Activated CD4-positive, alpha-beta T cell treated with anti-CD3 and anti-CD28 coated beads, Interleukin-10, Interleukin-2, amounts not matched to agents 100 ng/mL and 50 ng/mL, durations not matched to agents 16 hours and 8 hours (primary cell): Measurements from ENCODE around the gene FBLN2.

Experiments used
- DNase-seq: peaks from one replicate; pipeline ENCODE4 v3.0.0-alpha.2; 2020

The FBLN2 gene

GRCh38 chr3:13584427-13584891 lies 35.5 kb downstream of the FBLN2 start:
- no peak for DNase-seq

- DNase-seq: no peak
Observed at GRCh38 chr3:13584901-13585300, 36.0 kb downstream of the FBLN2 start.

GRCh38 chr3:13587442-13587841 lies 38.5 kb downstream of the FBLN2 start:
- no peak for DNase-seq

- DNase-seq: no peak
Observed at GRCh38 chr3:13588221-13588701, 39.3 kb downstream of the FBLN2 start.

- DNase-seq: no peak
Observed at GRCh38 chr3:13588993-13589392, 40.1 kb downstream of the FBLN2 start.

GRCh38 chr3:13590841-13591520 lies 42.1 kb downstream of the FBLN2 start:
- no peak for DNase-seq

GRCh38 chr3:13593615-13594014 lies 44.7 kb downstream of the FBLN2 start:
- DNase-seq: no peak

GRCh38 chr3:13594146-13594545 lies 45.2 kb downstream of the FBLN2 start:
- DNase-seq: no peak

GRCh38 chr3:13594991-13595421 lies 46.1 kb downstream of the FBLN2 start:
- no peak for DNase-seq

- no peak for DNase-seq
Observed at GRCh38 chr3:13595485-13595884, 46.6 kb downstream of the FBLN2 start.

GRCh38 chr3:13596426-13597205 lies 47.7 kb downstream of the FBLN2 start:
- DNase-seq: no peak

- DNase-seq: no peak
Observed at GRCh38 chr3:13597661-13598060, 48.7 kb downstream of the FBLN2 start.

- no peak for DNase-seq
Observed at GRCh38 chr3:13598201-13598600, 49.3 kb downstream of the FBLN2 start.

GRCh38 chr3:13598926-13599886 lies 50.3 kb downstream of the FBLN2 start:
- no peak for DNase-seq

GRCh38 chr3:13599887-13600450 lies 51.0 kb downstream of the FBLN2 start:
- no peak for DNase-seq

- DNase-seq: no peak
Observed at GRCh38 chr3:13600950-13601691, 52.2 kb downstream of the FBLN2 start.

- DNase-seq: no peak
Observed at GRCh38 chr3:13601692-13602080, 52.8 kb downstream of the FBLN2 start.

GRCh38 chr3:13605555-13605954 lies 56.6 kb downstream of the FBLN2 start:
- DNase-seq: no peak

- DNase-seq: no peak
Observed at GRCh38 chr3:13607821-13608597, 59.1 kb downstream of the FBLN2 start.

- DNase-seq: no peak
Observed at GRCh38 chr3:13608969-13609725, 60.2 kb downstream of the FBLN2 start.
